Psoas muscle (tissue), 8 donors: ENCODE data around the gene CCDC141. TPM values are rescaled to one million over a fixed set of nuclear protein-coding genes. Genes with fewer than 3 reads are reported as not detected.
A peak's percentile ranks its signal among the peaks of the same experiment; 100 is the strongest.

Experiments
- ATAC-seq, 4 donors: fragments of 200-7000 bp; cut with Tn5 transposase; one replicate each; pipeline ENCODE4 v1.9.1; 2020; ENCODE audit warnings: moderate library complexity in 3 of 4, mild to moderate bottlenecking in 2 of 4
- DNase-seq, 2 donors: peaks; one replicate each; pipeline ENCODE4 v3.0.0-alpha.2; 2020
- H3K27ac ChIP-seq: fragments of 200-600 bp; one replicate; pipeline ENCODE4 v1.8.0; 2022
- H3K27me3 ChIP-seq, 3 donors: fragments of 200-600 bp in 1 of 3; one replicate each; pipeline versions ENCODE4 v1.6.1 to v1.8.0; 2013 to 2022; ENCODE audit warnings: low read length in 2 of 3, mild to moderate bottlenecking in 2 of 3, moderate library complexity in 1 of 3; ENCODE audit not compliant: insufficient read depth in 3 of 3
- H3K36me3 ChIP-seq, 2 donors: fragments of 200-600 bp in 1 of 2; one replicate each; pipeline versions ENCODE4 v1.6.1 to v1.8.0; 2013 to 2022; ENCODE audit warnings: low read depth in 1 of 2, mild to moderate bottlenecking in 1 of 2, moderate library complexity in 1 of 2; ENCODE audit not compliant: insufficient read depth in 1 of 2
- H3K4me1 ChIP-seq: fragments of 200-600 bp; one replicate; pipeline ENCODE4 v1.8.0; 2022
- H3K4me3 ChIP-seq: fragments of 200-600 bp; one replicate; pipeline ENCODE4 v1.8.0; 2022; ENCODE audit warnings: mild to moderate bottlenecking
- H3K9me3 ChIP-seq: fragments of 200-600 bp; one replicate; pipeline ENCODE4 v1.8.0; 2022
- WGBS, 3 donors: extraction: QIAGEN DNeasy Blood & Tissue Kit; methylation state at CpG; one replicate each; pipeline versions ENCODE4 v1.1.6 to v1.1.7; 2013; 5-methylcytosine and 5-hydroxymethylcytosine counted together
- intact Hi-C, 2 donors: fragments of 100-400 bp; cut with DNase I; formaldehyde crosslinking; loops; one replicate each; pipeline versions ENCODE4 v1.11.0 to v1.14.2; 2022
- polyA plus RNA-seq, 3 donors: library from polyadenylated mRNA; stranded (reverse); fragments of 200-250 nt; gene quantifications; one replicate each; pipeline ENCODE4 v1.2.3, GENCODE V29; 2013
- total RNA-seq, 4 donors: library from RNA; stranded (reverse); fragmentation: NEBNext Ultra II Directional in 2 of 4; extraction: Animal tissue kit (Norgen Biotek cat#: 25700) in 2 of 4; gene quantifications; one replicate each; pipeline versions ENCODE4 v1.2.1 to v1.2.4, GENCODE V29; 2021 to 2023
- TF ChIP-seq, protein P1 (sequence below): fragments of 200-600 bp; IDR thresholded peaks from one replicate; pipeline ENCODE4 v1.8.0; 2022; ENCODE audit warnings: antibody characterized with exemption
- donor health status: healthy with polysubstance abuse.
- donor health status: DM: no; HTN: no; CAD: no; lungs with moderate emphysema.
- donor health status: Bipolar disorder and iron deficiency.
- donor health status: healthy.
- donor health status: DM: yes; HTN: yes; CAD: no.
- donor health status: DM: no; HTN: no; CAD: no.
- donor health status: DM: no; HTN: no; CAD: no.
- donor health status: DM: yes; HTN: yes; CAD: no.

Gene CCDC141
- total and polyA plus RNA-seq, 7 donors = 0.82 to 14.9 (median 5.9) TPM

DNA sequence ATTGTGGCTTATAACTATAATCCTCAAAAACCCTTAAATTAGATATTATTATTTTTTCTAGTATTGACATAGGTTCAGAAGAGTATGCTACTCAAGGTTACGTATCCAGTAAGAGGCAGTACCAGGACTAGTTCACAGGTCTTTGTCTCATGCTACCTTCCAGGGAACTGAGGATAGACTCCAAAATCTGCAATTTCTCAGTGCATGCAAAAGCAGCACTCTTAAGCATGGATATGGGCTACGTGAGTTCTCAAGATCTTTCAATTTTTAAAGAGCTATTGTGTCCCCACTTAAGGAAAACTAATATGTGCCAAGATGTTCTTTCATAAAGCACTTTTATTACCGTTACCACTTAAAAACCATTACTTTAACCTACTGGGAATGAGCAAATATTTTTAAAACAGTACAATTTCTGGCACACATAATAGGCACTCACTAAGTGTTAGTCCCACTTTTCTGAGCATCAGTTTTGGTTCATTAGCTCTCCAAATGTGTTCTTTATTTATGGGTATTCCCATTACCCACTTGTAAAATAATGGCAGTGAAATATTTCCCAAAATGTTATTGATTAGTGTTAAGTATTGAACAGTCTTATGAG is 128.9 kb downstream of the CCDC141 start:
- DNase-seq (no peak), ATAC-seq (no peak)
- no peaks in the 10 kb centered on the region for H3K9me3 ChIP-seq
- TF ChIP-seq, protein P1, sequence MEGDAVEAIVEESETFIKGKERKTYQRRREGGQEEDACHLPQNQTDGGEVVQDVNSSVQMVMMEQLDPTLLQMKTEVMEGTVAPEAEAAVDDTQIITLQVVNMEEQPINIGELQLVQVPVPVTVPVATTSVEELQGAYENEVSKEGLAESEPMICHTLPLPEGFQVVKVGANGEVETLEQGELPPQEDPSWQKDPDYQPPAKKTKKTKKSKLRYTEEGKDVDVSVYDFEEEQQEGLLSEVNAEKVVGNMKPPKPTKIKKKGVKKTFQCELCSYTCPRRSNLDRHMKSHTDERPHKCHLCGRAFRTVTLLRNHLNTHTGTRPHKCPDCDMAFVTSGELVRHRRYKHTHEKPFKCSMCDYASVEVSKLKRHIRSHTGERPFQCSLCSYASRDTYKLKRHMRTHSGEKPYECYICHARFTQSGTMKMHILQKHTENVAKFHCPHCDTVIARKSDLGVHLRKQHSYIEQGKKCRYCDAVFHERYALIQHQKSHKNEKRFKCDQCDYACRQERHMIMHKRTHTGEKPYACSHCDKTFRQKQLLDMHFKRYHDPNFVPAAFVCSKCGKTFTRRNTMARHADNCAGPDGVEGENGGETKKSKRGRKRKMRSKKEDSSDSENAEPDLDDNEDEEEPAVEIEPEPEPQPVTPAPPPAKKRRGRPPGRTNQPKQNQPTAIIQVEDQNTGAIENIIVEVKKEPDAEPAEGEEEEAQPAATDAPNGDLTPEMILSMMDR = no peak
- no peaks in the 10 kb centered on the region for H3K36me3 ChIP-seq
- H3K4me3 ChIP-seq = no peak overlapping the region
- no peak overlapping the region for H3K27ac ChIP-seq
- H3K4me1 ChIP-seq = peaks cover 4% of the 10 kb centered on the region
- intact Hi-C loops = no loop called here
- WGBS, 3 donors = 74 to 81% (median 76%) methylated on average over 3 of the region's 3 CpGs
- no peaks in the 10 kb centered on the region for H3K27me3 ChIP-seq

DNA sequence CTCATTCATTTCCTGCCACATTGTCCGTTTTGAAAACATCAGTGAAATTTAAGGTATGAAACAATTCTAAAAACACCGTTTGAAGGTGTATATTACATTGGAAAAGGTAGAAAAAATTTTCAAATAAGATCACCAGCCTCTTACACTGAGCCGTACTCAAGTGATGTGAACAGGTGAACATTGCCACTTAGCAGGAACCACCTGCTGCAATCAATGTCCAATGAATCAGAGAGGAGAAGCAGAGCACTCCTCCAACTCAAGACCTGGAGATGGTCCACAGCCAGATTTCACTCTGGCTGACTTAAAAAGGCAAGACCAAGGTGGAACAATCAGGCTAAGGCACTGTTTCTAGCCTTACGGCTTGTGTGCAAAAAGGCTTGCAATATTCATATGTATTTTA is 132.4 kb downstream of the CCDC141 start:
- Histone ChIP-seq H3K4me3 (no peak overlapping the region), H3K27ac (no peak overlapping the region), H3K9me3 (no peaks in the 10 kb centered on the region), H3K4me1 (peaks cover 21% of the 10 kb centered on the region), H3K36me3 (no peaks in the 10 kb centered on the region), H3K27me3 (no peaks in the 10 kb centered on the region)
- no peak for ATAC-seq
- intact Hi-C loops = no loop called here
- TF ChIP-seq, protein P1 = no peak
- no peak for DNase-seq
- WGBS, 3 donors = 58 to 78% (median 75%) methylated on average over 4 of the region's 4 CpGs

DNA sequence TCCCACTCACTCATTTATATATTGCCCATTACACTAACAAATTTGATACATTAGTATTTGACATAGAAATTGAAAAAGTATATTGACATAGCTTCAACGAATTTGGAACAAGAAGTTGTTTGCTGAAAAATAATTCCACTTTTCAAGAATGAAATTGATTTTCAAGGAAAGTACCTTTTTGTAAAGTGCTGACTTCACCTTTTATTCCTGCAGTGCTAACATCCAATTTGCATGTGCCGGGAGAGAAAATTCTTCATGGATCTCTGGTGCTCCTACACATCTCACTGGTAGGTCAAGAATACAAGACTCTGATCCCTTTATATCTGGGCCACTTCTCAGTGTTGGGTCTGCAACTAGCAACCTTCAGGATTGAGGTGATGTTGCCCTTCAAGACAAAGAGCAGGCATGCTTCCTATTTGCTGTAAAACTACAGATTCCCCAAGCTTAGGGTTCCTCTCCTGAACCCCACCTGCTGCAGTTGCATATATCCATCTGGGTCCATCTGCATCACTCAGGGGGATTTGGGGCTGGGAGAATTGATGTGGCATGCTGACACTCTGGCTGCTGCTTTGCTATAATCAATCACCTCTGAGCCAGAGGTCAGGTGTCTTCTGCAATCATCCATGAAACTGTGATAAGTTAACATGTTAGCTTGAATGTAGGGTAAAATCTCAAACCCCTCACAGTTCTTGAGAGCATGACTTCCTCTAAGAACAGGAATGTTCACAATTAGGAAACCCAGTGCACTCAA is 134.3 kb downstream of the CCDC141 start:
- H3K27me3 ChIP-seq = no peaks in the 10 kb centered on the region
- TF ChIP-seq, protein P1 = no peak
- no peaks in the 10 kb centered on the region for H3K9me3 ChIP-seq
- ATAC-seq (no peak), DNase-seq (no peak)
- intact Hi-C loops = loop anchor here in 1 of 2 donors (2.0 kb wide), 1 partner anchor 119 kb away; no protein-coding TSS in a partner anchor
- H3K4me1 ChIP-seq = peaks cover 31% of the 10 kb centered on the region
- H3K27ac ChIP-seq = no peak overlapping the region
- WGBS, 3 donors = 39 to 67% (median 57%) methylated on average over 2 of the region's 2 CpGs
- no peak overlapping the region for H3K4me3 ChIP-seq
- H3K36me3 ChIP-seq = no peaks in the 10 kb centered on the region

DNA sequence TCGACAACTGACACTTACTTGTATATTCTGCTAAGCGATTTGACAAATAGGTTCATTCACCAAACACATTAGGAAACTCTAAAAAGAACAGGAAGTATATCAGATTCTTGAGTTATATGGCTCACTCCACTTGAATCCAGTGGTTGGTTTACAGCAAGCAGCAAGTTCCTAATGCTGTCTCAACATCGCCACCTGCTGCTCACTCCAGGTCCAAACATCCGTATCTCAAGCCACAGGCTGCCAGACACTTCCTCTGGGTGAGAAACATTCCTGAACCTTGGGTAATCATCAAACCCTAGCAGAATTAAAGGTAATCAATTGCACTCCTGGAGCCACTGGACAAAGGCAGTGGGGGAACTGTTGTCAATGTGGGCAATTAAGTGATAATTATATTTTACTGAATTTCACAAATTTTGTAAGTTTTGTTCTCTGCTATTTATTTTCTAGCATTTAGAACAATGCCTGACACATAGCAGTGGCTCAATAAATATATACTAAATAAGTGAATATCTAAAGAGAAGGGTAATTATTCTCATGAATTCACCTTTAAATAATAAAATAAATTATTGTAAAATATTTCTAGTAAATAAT is 135.6 kb downstream of the CCDC141 start:
- Histone ChIP-seq H3K4me1 (peaks cover 42% of the 10 kb centered on the region), H3K4me3 (peak overlapping the region; percentile 0), H3K27ac (peak overlapping the region; percentile 86), H3K27me3 (no peaks in the 10 kb centered on the region), H3K9me3 (no peaks in the 10 kb centered on the region), H3K36me3 (no peaks in the 10 kb centered on the region)
- intact Hi-C loops = loop anchor here (2.0 to 5.0 kb wide), 2 partner anchors 117 to 118 kb away; no protein-coding TSS in a partner anchor
- peak; percentile 81 to 88 (median 87) for ATAC-seq
- peak; percentile 82 to 90 for DNase-seq
- TF ChIP-seq, protein P1 = peak; percentile 90
- 28 to 30% (median 28%) methylated on average over 4 of the region's 4 CpGs for WGBS, 3 donors
